ENCODE measurements around the gene PIP5K1B. TPM values are rescaled to one million over a fixed set of nuclear protein-coding genes. Genes with fewer than 3 reads are reported as not detected.

Gene PIP5K1B, protein sequence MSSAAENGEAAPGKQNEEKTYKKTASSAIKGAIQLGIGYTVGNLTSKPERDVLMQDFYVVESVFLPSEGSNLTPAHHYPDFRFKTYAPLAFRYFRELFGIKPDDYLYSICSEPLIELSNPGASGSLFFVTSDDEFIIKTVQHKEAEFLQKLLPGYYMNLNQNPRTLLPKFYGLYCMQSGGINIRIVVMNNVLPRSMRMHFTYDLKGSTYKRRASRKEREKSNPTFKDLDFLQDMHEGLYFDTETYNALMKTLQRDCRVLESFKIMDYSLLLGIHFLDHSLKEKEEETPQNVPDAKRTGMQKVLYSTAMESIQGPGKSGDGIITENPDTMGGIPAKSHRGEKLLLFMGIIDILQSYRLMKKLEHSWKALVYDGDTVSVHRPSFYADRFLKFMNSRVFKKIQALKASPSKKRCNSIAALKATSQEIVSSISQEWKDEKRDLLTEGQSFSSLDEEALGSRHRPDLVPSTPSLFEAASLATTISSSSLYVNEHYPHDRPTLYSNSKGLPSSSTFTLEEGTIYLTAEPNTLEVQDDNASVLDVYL
- total RNA-seq = 10 to 100 TPM; 38.1 to 81.5 (median 70.0) TPM
- polyA plus RNA-seq = 37.8 TPM
- long read RNA-seq, donor 1, transcript PIP5K1B-201 (16 exons, 2,654 nt) = major isoform, 12 of 45 reads
- long read RNA-seq, donor 1, partial matches to known transcripts = 10 of 45 reads
- long read RNA-seq, donor 1, other reads (novel, unspliced or antisense) = 21 of 45 reads
- long read RNA-seq, donor 2, transcript PIP5K1B-201 (16 exons, 2,654 nt) = major isoform, 6 of 28 reads
- long read RNA-seq, donor 2, partial matches to known transcripts = 4 of 28 reads
- long read RNA-seq, donor 2, other reads (novel, unspliced or antisense) = 17 of 28 reads
- long read RNA-seq, donor 3, transcript PIP5K1B-201 (16 exons, 2,654 nt) = major isoform, 18 of 80 reads
- long read RNA-seq, donor 3, partial matches to known transcripts = 22 of 80 reads
- long read RNA-seq, donor 3, other reads (novel, unspliced or antisense) = 40 of 80 reads
- long read RNA-seq, donor 4, transcript PIP5K1B-201 (16 exons, 2,654 nt) = major isoform, 10 of 37 reads
- long read RNA-seq, donor 4, partial matches to known transcripts = 9 of 37 reads
- long read RNA-seq, donor 4, other reads (novel, unspliced or antisense) = 18 of 37 reads

DNA sequence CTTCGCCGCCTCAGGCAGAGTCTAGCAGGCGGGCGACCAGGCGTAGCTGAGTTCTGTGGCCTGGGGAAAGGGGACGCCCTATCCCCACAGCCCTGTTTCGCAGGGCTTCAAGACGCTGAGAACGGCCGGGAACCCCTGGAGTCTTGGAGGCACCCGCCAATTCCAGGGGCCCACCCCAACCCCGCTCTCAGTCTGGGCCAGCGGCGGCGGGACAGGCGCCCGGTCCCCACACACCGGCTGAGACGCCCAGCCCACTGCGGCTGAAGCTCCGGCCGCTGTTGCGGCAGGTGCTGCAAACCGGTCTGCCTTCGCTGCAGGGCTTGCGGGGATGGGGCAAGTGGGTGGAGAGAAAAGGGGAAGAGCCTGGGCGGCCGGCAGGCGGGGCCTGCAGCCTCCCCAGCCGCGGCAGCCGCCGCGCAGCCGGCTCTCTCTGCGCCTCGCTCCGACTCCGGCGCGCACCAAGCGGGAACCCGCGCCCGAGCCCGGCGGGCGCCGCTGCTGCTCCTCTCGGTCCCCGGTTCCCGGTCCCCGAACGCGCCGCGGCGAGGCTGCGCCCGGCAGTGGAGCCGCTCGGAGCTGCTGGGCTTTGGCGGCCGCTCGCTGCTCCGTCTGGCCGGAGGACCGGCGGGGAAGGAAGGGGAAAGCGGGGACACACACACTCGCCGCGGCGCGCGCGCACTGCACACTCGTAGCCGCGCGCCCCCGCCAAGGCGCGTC, at the start of gene PIP5K1B:
TSS of gene PIP5K1B (plus strand) at position 427 of the 717 bp plus-strand sequence. CDS start 117,375 bp downstream, outside the sequence.
- Histone ChIP-seq H3K27me3 (ENCODE audit: control insufficient read depth, insufficient read depth) (no peaks in the 10 kb centered on the region), H3K9me3 (ENCODE audit: control insufficient read depth, low read length) (no peaks in the 10 kb centered on the region), H3K27ac (ENCODE audit: low read length) (peak within 1 kb of the TSS; percentile 70), H3K4me3 (ENCODE audit: low read length) (peak within 1 kb of the TSS; percentile 54), H3K4me1 (ENCODE audit: control insufficient read depth, insufficient read depth, low read length) (peaks cover 5% of the 10 kb centered on the region)
- ATAC-seq (peak; percentile 92), DNase-seq (peak; percentile 69 to 90 (median 86))
- intact Hi-C loops (cut with DNase I) = loop anchor here in 3 of 4 donors (5.0 to 10.0 kb wide), 4 partner anchors 77 to 290 kb away; a partner anchor contains a TSS
- WGBS = under 1% methylated on average over 84 of the region's 84 CpGs

DNA sequence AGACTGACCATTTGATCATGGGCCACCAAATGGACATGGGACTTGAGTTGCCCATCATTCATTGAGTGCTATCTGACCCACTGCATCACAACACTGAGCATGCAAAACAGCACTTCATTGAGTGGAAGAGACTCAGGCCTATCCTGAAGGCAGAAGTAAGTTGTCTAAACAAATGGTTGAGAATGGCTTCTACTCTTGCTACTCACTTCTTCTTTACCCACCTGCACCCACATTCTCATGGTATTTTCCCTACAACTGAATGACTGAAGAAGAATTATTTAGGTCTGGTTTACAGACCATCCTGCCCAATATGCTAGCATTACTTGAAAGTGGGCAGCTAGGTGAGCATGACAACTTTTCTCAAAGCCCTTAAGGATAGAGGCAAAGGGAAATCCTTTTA, 41.0 kb upstream of the PIP5K1B start:
- H3K4me1 ChIP-seq (ENCODE audit: control insufficient read depth, insufficient read depth, low read length) = no peaks in the 10 kb centered on the region
- DNase-seq (no peak), ATAC-seq (no peak)
- H3K9me3 ChIP-seq (ENCODE audit: control insufficient read depth, low read length) = no peaks in the 10 kb centered on the region
- no peaks in the 10 kb centered on the region for H3K27me3 ChIP-seq (ENCODE audit: control insufficient read depth, insufficient read depth)
- no peak overlapping the region for H3K4me3 ChIP-seq (ENCODE audit: low read length)
- intact Hi-C loops (cut with DNase I) = no loop called here
- H3K27ac ChIP-seq (ENCODE audit: low read length) = no peak overlapping the region

DNA sequence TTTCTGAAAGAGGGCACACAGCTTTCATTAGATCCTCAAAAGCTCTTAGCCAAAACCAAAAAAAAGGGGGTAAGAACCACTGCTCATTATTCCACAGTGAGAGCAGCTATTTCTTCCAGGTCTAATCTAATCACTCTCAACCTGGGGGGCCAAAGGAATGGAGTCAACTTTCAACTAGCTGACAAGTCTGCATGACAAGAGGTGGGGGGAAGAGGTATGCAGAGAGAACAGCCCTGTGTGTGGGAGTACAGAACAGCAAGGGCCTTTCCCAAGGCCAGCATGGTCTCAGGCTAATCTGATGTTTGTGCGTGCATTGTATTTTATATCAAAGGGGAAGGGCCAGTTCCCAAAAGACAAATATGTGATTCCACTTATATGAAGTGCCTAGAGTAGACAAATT, 36.9 kb upstream of the PIP5K1B start:
- DNase-seq (no peak), ATAC-seq (no peak)
- Histone ChIP-seq H3K4me3 (ENCODE audit: low read length) (no peak overlapping the region), H3K9me3 (ENCODE audit: control insufficient read depth, low read length) (no peaks in the 10 kb centered on the region), H3K27me3 (ENCODE audit: control insufficient read depth, insufficient read depth) (no peaks in the 10 kb centered on the region), H3K4me1 (ENCODE audit: control insufficient read depth, insufficient read depth, low read length) (no peaks in the 10 kb centered on the region), H3K27ac (ENCODE audit: low read length) (no peak overlapping the region)
- 77% methylated on average over 1 of the region's 1 CpG for WGBS
- intact Hi-C loops (cut with DNase I) = no loop called here

DNA sequence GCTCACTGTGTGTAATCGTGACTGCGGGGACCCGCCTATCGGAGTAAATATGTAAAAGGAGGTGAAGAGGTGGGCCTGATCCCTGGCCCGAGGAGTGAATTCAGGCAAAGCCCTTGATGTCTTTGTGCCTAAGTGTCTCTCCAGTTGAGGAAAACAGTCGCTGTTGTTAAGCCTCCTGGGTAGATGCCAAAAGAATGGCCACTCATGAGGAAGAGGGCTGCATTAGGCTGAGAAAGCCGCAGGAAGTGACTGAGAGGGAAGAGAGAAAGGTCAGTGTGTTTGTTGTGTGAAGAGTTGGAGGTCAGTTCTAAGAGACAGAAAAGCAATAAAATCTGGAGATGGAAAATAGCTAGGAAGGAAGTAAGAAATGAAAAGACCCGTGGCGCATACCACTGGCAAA, 35.8 kb upstream of the PIP5K1B start:
- intact Hi-C loops (cut with DNase I) = no loop called here
- Histone ChIP-seq H3K4me3 (ENCODE audit: low read length) (no peak overlapping the region), H3K9me3 (ENCODE audit: control insufficient read depth, low read length) (no peaks in the 10 kb centered on the region), H3K4me1 (ENCODE audit: control insufficient read depth, insufficient read depth, low read length) (no peaks in the 10 kb centered on the region), H3K27ac (ENCODE audit: low read length) (no peak overlapping the region), H3K27me3 (ENCODE audit: control insufficient read depth, insufficient read depth) (no peaks in the 10 kb centered on the region)
- ATAC-seq (no peak), DNase-seq (no peak)
- WGBS = 54% methylated on average over 9 of the region's 9 CpGs

DNA sequence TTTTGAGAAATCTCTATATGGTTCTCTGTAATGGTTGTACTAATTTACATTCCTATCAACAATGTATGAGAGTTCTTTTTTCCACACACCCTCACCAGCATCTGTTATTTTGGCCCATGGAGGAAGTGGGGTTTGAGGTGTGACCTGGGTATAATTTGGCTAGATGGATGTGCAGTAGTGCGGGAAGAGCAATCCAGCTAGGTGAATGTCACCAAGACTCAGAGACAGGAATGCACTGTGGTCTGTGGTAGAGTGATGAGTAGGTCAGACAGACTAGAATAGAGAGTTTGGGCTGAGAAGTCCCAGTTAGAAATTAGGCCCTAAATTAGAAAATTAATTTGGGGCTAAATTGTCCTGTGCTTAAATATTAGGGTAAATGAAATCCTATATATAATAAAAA, 32.8 kb upstream of the PIP5K1B start:
- DNase-seq (no peak), ATAC-seq (no peak)
- Histone ChIP-seq H3K27me3 (ENCODE audit: control insufficient read depth, insufficient read depth) (no peaks in the 10 kb centered on the region), H3K4me1 (ENCODE audit: control insufficient read depth, insufficient read depth, low read length) (no peaks in the 10 kb centered on the region), H3K9me3 (ENCODE audit: control insufficient read depth, low read length) (no peaks in the 10 kb centered on the region), H3K27ac (ENCODE audit: low read length) (no peak overlapping the region), H3K4me3 (ENCODE audit: low read length) (no peak overlapping the region)
- WGBS = 94% methylated on average over 1 of the region's 1 CpG
- intact Hi-C loops (cut with DNase I) = loop anchor here in 1 of 4 donors (10.0 kb wide), 1 partner anchor 57 kb away; no protein-coding TSS in a partner anchor

DNA sequence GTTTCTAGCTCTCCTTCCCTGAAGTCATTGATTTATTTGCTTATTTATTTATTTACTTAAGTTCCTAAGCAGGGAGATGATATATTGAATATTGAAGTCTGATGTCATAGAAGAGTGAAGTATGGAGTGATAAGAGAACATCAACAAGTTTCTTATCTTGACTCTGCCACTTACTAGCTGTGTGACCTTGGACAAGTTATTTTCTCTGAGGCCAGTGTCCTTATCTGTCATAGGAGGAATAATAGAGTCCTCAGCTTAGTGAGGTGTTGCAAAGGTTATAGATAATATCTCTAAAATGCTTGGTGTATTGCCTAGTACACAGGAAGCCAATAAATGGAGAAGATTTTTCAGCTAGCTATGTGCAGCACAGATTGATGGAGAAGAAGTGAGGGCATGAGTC, 32.4 kb upstream of the PIP5K1B start:
- ATAC-seq (no peak), DNase-seq (no peak)
- no peaks in the 10 kb centered on the region for H3K27me3 ChIP-seq (ENCODE audit: control insufficient read depth, insufficient read depth)
- H3K4me3 ChIP-seq (ENCODE audit: low read length) = no peak overlapping the region
- no peaks in the 10 kb centered on the region for H3K9me3 ChIP-seq (ENCODE audit: control insufficient read depth, low read length)
- H3K27ac ChIP-seq (ENCODE audit: low read length) = no peak overlapping the region
- no peaks in the 10 kb centered on the region for H3K4me1 ChIP-seq (ENCODE audit: control insufficient read depth, insufficient read depth, low read length)
- intact Hi-C loops (cut with DNase I) = loop anchor here in 1 of 4 donors (10.0 kb wide), 1 partner anchor 58 kb away; no protein-coding TSS in a partner anchor

DNA sequence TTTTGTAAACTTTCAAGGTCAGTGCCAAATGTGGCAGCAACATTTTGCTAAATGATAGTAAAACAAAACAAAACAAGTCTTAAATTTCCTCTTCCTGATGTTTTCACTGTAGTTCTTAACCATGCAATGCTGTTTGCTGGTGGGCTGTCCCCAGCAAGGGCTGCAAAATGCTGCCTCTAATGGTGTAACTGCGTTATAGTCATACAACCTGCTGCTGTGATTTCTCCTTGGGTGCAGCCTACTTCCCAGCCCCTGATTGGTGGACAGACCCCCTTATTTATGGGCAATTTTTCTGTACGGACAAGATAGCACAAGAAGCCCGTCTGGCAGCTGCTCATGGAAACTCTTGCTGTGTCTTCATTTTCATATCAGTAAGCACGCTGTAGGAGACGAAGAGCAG, 26.6 kb upstream of the PIP5K1B start:
- no peaks in the 10 kb centered on the region for H3K27me3 ChIP-seq (ENCODE audit: control insufficient read depth, insufficient read depth)
- H3K9me3 ChIP-seq (ENCODE audit: control insufficient read depth, low read length) = no peaks in the 10 kb centered on the region
- peak; percentile 69 to 74 for ATAC-seq
- intact Hi-C loops (cut with DNase I) = loop anchor here in 1 of 4 donors (10.0 kb wide), 1 partner anchor 64 kb away; no protein-coding TSS in a partner anchor
- H3K4me1 ChIP-seq (ENCODE audit: control insufficient read depth, insufficient read depth, low read length) = peaks cover 3% of the 10 kb centered on the region
- H3K4me3 ChIP-seq (ENCODE audit: low read length) = no peak overlapping the region
- DNase-seq = peak in 1 of 3 donors; percentile 22
- no peak overlapping the region for H3K27ac ChIP-seq (ENCODE audit: low read length)
- 17% methylated on average over 5 of the region's 5 CpGs for WGBS

DNA sequence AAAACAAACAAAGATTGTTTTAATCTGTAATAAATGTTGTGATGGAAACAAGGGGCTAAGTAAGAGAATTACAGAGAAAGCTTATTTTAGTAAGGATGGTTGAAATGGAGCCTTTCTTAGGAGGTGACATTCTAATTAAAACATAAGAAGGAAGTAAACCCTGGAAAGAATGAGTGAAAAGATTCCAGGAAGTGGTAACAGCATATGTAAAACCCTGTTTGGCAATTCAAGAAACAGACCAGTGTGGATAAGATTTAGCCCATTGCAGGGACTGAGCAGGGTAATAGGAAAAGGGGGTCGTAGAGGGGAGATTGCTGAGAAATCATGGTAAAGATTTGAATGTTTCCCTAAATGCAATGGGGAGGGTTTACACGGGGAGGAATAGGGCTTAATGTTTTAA, 21.6 kb upstream of the PIP5K1B start:
- WGBS = 36% methylated on average over 2 of the region's 2 CpGs
- Histone ChIP-seq H3K27ac (ENCODE audit: low read length) (no peak overlapping the region), H3K9me3 (ENCODE audit: control insufficient read depth, low read length) (no peaks in the 10 kb centered on the region), H3K4me1 (ENCODE audit: control insufficient read depth, insufficient read depth, low read length) (peaks cover 3% of the 10 kb centered on the region), H3K4me3 (ENCODE audit: low read length) (no peak overlapping the region), H3K27me3 (ENCODE audit: control insufficient read depth, insufficient read depth) (no peaks in the 10 kb centered on the region)
- ATAC-seq (no peak), DNase-seq (no peak)
- intact Hi-C loops (cut with DNase I) = loop anchor here in 1 of 4 donors (10.0 kb wide), 1 partner anchor 89 kb away; no protein-coding TSS in a partner anchor

DNA sequence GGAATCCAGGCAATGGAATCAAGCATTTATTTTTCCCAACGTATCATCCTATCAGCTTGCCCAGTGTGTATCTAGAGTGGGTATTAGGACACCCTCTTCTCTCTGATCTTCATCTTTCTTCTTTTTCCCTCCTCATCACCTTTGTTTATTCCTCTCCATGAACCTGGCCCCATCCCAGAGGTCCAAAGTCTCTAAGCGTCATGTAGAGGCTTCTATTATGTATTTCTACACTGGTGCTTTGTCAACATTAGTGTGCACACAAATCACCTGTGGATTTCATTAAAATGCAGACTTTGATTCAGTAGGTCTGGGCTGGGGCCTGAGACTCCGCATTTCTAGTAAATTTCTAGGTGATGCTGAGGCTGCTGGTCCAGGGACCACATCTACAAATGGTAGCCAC, 19.8 kb upstream of the PIP5K1B start:
- H3K4me3 ChIP-seq (ENCODE audit: low read length) = no peak overlapping the region
- 88% methylated on average over 3 of the region's 3 CpGs for WGBS
- no peaks in the 10 kb centered on the region for H3K27me3 ChIP-seq (ENCODE audit: control insufficient read depth, insufficient read depth)
- H3K9me3 ChIP-seq (ENCODE audit: control insufficient read depth, low read length) = no peaks in the 10 kb centered on the region
- DNase-seq (no peak), ATAC-seq (no peak)
- H3K4me1 ChIP-seq (ENCODE audit: control insufficient read depth, insufficient read depth, low read length) = no peaks in the 10 kb centered on the region
- H3K27ac ChIP-seq (ENCODE audit: low read length) = no peak overlapping the region
- intact Hi-C loops (cut with DNase I) = loop anchor here in 1 of 4 donors (10.0 kb wide), 1 partner anchor 90 kb away; no protein-coding TSS in a partner anchor

DNA sequence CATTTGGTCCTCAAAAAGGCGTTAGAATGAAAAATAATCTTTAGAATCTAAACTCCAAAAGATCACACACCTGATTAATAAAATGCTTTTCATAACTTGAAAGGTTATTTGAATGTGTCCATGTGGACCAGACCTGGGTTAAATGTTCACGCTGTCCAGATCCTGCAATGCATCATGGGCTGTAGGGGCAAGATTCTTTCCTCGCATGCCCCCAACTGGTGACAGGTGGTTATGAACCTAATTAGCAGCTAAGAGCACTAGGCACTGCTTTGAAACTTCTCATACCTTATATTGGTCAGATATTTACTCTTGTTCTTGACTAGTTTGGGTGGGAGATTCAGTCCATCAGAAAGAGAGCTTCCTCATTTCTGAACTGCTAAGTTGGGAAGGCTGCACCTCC, 19.3 kb upstream of the PIP5K1B start:
- ATAC-seq = peak in 1 of 2 donors; percentile 43

More for the DNA sequence above, 19.3 kb upstream of the PIP5K1B start:
- Histone ChIP-seq H3K4me3 (ENCODE audit: low read length) (no peak overlapping the region), H3K27ac (ENCODE audit: low read length) (no peak overlapping the region), H3K9me3 (ENCODE audit: control insufficient read depth, low read length) (no peaks in the 10 kb centered on the region), H3K27me3 (ENCODE audit: control insufficient read depth, insufficient read depth) (no peaks in the 10 kb centered on the region), H3K4me1 (ENCODE audit: control insufficient read depth, insufficient read depth, low read length) (no peaks in the 10 kb centered on the region)
- intact Hi-C loops (cut with DNase I) = loop anchor here in 1 of 4 donors (10.0 kb wide), 1 partner anchor 91 kb away; no protein-coding TSS in a partner anchor
- WGBS = 46% methylated on average over 3 of the region's 3 CpGs
- DNase-seq = no peak
